HG03175 (cell line): Measurements from ENCODE around the gene HBQ1.
A peak's percentile ranks its signal among the peaks of the same experiment; 100 is the strongest.
"Not testable (repeated sequence)": the region's sequence is repeated elsewhere in the genome, so short reads cannot be mapped to it uniquely, and the experiment has no call there.

ENCODE experiments used
- ATAC-seq: cut with Tn5 transposase; IDR thresholded peaks from one replicate; pipeline ENCODE4 v1.9.1; 2021; ENCODE audit warnings: mild to moderate bottlenecking, moderate library complexity; ENCODE audit not compliant: unreplicated experiment

Gene HBQ1

DNA sequence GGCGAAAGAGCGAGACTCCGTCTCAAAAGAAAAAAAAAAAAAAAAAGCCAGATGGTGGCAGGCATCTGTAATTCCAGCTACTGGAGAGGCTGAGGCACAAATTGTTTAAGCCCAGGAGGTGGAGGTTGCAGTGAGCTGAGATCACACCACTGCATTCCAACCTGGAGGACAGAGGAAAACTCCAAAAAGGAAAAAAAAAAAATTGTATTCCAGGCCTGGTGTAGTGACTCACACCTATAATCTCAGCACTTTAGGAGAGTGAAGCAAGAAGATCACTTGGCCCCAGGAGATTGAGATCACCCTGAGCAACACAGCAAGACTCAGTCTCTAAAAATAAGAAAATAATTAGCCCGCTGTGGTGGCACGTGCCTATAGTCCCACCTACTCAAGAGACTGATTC is 20.1 kb downstream of the HBQ1 start:
- no peak for ATAC-seq

DNA sequence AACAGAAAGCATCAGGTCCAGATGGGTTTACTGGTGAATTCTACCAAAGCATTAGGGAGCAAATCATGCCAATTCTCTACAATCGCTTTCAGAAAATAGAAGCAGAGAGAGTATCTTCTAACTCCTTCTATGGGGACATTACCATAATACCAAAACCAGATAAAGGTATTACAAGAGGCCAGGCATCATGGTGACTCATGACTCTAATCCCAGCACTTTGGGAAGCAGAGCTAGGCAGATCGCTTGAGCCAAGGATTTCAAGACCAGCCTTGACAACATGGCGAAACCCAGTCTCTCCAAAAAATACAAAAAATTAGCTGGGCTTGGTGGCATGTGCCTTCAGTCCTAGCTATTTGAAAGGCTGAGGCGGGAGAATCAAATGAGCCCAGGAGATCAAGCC is 23.0 kb downstream of the HBQ1 start:
- no peak for ATAC-seq

DNA sequence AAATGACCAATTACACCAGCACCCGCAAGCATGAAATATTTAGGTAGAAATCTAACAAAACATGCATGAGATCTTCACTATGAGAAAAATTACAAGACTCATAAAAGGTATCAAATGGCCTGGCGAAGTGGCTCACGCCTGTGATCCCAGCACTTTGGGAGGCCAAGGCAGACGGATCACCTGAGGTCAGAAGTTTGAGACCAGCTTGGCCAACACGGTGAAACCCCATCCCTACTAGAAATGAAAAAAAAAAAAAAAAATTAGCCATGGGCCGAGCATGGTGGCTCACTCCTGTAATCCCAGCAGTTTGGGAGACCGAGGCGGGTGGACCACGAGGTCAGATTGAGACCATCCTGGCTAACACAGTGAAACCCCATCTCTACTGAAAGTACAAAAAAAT is 23.8 kb downstream of the HBQ1 start:
- not testable (repeated sequence) for ATAC-seq

DNA sequence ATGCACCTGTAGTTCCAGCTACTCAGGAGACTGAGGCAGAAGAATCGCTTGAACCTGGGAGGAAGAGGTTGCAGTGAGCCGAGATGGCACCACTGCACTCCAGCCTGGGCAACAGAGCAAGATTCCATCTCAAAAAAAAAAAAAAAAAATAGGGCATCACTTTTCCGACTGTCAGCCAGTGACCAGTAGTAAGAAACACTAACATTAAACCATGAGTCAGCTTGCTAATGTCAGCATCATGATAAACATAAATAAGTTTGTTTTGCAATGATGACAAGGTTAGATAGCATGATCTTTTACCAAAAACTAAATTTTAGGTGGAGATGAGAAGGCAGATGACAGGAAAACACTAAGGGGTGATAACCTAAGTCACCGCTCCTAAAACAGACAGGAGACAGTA is 29.1 kb downstream of the HBQ1 start:
- not testable (repeated sequence) for ATAC-seq

DNA sequence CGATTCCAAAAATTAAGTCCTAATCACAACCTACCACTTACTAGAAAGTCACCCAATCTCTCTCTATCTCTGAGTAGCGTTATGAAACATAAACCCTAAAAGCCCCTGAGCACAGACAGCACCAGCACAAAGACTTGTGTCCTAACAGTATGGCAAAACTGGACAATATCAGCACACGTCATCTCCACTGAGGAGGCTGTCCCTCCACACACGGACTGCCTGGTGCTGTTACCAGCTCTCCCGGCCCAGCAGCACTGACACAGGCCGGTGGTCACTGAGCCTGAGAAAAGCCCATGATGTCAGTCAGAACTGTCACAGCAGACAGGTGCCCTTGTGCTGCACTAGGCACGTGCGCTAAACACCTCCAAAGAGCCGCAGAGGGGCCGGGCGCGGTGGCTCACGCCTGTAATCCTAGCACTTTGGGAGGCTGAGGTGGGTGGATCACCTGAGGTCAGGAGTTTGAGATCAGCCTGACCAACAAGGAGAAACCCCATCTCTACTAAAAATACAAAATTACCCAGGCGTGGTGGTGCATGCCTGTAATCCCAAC is 31.4 kb downstream of the HBQ1 start:
- ATAC-seq: not testable (repeated sequence)

DNA sequence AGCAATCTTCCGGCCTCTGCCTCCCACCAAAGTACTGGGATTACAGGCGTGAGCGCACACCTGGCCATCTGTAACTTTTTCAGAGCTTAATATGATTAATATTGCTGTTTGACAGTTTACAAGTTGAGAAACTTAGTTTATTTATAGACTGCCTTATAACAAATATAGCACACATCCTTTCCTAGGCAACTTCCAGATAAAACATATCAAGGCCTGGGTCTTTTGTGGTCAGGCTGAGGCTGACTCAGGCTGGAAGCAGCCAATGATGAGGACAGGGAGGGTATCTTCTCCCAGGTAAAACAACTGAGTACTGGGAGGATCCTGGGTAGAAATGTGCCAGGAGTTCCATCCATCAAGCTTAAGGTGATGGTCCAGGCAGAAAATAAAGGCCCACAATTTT is 32.7 kb downstream of the HBQ1 start:
- no peak for ATAC-seq

DNA sequence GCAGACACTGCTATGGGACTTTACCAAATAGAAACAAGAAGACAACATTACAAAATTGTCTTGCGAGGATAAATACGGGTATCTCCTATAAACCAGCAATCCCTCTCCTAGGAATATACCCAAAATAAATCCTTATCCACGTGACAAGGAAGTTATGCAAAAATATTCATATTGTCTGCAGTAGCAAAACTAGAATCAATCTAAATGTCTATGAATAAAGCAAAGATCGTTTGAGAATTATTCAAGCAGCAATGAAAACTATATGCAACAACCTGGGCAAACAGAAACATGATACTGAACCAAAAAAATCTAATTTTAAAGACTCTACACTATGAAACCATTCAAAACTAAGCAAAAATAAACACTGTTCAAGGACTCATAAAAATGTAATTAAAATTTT is 39.8 kb downstream of the HBQ1 start:
- no peak for ATAC-seq

DNA sequence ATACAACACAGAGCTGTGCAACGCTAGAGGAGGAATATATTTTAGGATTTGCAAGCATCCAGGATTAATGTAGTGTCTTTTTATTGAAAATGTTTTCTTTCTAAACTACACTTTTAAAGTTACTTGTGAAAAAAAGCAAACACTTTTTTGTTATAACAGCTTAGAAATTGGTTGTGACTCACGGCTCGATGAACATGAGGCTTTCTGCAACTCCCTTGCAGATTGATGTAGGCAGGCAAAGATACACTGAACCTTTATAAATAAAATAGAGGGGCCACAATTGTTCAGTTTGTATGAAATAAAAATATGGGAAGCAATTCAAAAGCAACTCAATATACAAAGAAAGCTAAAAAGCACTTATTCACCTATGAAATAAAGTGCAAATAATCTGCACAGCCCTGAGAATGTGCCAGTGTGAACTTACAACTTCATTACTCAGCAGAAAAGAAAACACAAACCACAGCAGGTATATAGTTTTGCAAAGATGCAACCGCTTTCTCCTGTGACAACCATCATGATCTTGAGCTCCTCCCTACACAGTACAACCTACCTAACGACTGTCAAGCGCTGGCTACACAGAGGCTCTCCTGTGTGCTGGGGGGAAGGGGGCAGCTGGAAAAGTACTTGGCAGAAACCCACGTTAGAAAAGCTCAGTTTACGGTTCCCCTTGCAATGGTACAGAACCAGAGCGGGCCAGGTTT is 48.0 kb downstream of the HBQ1 start:
- peak; percentile 3 for ATAC-seq

DNA sequence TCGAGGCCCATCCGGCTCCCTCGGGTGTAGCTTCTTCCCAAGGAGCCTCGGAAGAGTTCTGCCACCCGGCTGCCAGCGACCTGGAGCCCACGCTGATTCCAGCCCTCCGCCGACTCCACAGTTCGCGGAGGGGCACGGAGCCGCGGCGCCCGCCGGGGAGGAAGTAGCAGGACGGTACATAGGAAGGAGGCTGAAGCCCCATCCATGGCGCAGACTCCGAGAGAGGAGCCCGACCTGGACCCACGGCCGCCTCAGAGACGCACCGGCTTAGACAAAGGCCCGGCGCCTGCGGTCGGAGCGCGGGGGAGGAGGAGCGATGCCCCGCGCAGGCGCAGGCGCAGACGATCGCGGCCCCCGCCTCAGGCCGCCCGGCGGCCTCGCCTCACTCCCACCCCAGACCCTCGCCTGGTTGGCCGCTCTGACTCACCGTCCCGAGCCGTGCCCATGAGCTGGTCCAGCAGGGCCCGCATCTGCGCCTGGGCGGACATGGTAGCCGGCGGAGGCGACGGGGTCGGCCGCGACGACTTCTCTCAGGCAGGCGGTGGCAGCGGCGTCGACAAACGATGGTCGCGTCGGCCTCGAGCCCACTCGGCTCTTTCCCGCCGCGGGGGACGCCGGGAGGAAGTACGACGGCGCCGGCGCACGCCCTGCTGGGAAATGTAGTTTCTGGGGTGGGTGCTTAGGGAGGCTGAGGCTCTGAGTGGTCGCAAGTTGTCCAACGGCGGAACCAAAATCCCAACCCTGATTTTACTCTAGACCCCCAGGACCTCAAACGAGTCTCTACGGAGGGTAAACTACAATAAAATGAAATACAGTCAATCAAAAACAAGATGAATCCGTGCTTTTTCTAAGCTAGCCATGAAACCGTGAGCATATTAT is 48.8 kb downstream of the HBQ1 start, which contains the start of gene LUC7L:
LUC7L (minus strand) TSS at position 598 of the 879 bp plus-strand sequence; CDS start at position 488, 110 bp downstream.
- peak; percentile 89 for ATAC-seq

DNA sequence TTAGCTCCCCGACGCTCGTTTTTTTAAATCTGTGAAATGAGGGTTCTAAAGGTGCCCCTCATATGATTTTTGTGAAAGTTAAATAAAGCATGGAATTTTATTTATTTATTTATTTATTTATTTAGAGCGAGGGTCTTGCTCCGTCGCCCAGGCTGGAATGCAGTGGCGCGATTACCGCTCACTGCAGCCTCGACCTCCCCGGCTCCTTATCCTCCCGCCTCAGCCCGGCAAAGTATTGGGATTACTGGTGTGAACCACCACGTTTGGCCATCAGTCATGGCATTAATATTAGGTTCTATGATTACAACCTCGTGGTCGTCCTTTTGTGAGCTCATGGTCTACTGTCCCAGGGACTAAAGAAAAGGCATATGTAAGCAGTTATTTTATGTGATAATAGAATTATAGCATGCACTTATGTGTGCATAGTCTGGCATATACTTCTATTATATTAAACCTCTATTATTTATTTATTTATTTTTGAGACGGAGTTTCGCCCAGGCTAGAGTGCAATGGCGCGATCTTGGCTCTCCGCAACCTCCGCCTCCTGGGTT is 49.5 kb downstream of the HBQ1 start:
- no peak for ATAC-seq

DNA sequence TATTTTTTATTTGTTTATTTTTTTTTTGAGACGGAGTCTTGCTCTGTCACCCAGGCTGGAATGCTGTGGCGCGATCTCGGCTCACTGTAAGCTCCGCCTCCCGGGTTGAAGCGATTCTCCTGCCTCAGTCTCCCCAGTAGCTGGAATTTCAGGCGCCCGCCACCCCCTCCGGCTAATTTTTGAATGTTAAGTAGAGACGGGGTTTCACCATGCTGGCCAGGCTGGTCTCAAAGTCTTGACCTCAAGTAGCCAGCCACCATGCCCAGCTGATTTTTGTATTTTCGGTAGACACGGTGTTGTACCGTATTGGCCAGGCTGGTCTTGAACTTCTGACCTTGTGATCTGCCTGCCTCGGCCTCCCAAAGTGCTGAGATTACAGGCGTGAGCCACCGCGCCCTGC is 50.1 kb downstream of the HBQ1 start:
- ATAC-seq: not testable (repeated sequence)
